Peyer's patch (tissue), 4 donors: ENCODE measurements around the gene MYO18B. TPM values are rescaled to one million over a fixed set of nuclear protein-coding genes. Genes with fewer than 3 reads are reported as not detected.

Source experiments
- DNase-seq, 3 donors: peaks; one replicate each; pipeline ENCODE4 v3.0.0-alpha.2; 2017 to 2019
- H3K27ac ChIP-seq, 4 donors: fragments of 200-600 bp; sonication (generic); one replicate each; pipeline ENCODE4 v1.5.1; 2016 to 2019
- H3K27me3 ChIP-seq, 2 donors: fragments of 200-600 bp; sonication (generic); one replicate each; pipeline ENCODE4 v1.5.1; 2019
- H3K36me3 ChIP-seq, 3 donors: fragments of 200-600 bp; sonication (generic); one replicate each; pipeline ENCODE4 v1.5.1; 2016 to 2019
- H3K4me1 ChIP-seq, 4 donors: fragments of 200-600 bp; sonication (generic); one replicate each; pipeline ENCODE4 v1.5.1; 2016 to 2019
- H3K4me3 ChIP-seq, 4 donors: fragments of 200-600 bp; sonication (generic); 1 replicate in 3 of 4; 2 replicates in 1 of 4; pipeline ENCODE4 v1.5.1; 2016 to 2019; ENCODE audit warnings: mild to moderate bottlenecking in 1 of 4
- H3K9me3 ChIP-seq, 4 donors: fragments of 200-600 bp; sonication (generic); one replicate each; pipeline ENCODE4 v1.5.1; 2016 to 2019; ENCODE audit warnings: mild to moderate bottlenecking in 1 of 4
- POLR2A ChIP-seq, 2 donors: fragments of 450-650 bp; IDR thresholded peaks; one replicate each; pipeline ENCODE4 v1.5.1; 2017; ENCODE audit warnings: antibody characterized with exemption in 2 of 2, mild to moderate bottlenecking in 2 of 2, moderate library complexity in 2 of 2
- total RNA-seq, 4 donors: library from RNA; depleted of rRNA; stranded (reverse); fragments of >200 nt; gene quantifications; one replicate each; pipeline ENCODE4 v1.1.0, GENCODE V29; 2016
- TF ChIP-seq, protein P1 (sequence below), 6 experiments: fragments of 450-650 bp in 4 of 6; fragments of 200-600 bp in 2 of 6; sonication (generic) in 1 of 6; IDR thresholded peaks; one replicate each; pipeline ENCODE4 v1.5.1; 2017 to 2019; ENCODE audit warnings: antibody characterized with exemption in 6 of 6, mild to moderate bottlenecking in 3 of 6, moderate library complexity in 1 of 6

Gene MYO18B
- total RNA-seq, 4 donors from 2014 or later = 0.28 to 0.83 TPM; not detected in 2

- Histone ChIP-seq H3K36me3 (no peaks in the 10 kb centered on the region), H3K27ac (no peak overlapping the region), H3K27me3 (no peaks in the 10 kb centered on the region), H3K4me1 (no peaks in the 10 kb centered on the region), H3K4me3 (no peak overlapping the region), H3K9me3 (no peaks in the 10 kb centered on the region)
- TF ChIP-seq POLR2A (IDR thresholded peaks at IDR 0.05) = no peak
- TF ChIP-seq, protein P1, sequence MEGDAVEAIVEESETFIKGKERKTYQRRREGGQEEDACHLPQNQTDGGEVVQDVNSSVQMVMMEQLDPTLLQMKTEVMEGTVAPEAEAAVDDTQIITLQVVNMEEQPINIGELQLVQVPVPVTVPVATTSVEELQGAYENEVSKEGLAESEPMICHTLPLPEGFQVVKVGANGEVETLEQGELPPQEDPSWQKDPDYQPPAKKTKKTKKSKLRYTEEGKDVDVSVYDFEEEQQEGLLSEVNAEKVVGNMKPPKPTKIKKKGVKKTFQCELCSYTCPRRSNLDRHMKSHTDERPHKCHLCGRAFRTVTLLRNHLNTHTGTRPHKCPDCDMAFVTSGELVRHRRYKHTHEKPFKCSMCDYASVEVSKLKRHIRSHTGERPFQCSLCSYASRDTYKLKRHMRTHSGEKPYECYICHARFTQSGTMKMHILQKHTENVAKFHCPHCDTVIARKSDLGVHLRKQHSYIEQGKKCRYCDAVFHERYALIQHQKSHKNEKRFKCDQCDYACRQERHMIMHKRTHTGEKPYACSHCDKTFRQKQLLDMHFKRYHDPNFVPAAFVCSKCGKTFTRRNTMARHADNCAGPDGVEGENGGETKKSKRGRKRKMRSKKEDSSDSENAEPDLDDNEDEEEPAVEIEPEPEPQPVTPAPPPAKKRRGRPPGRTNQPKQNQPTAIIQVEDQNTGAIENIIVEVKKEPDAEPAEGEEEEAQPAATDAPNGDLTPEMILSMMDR (IDR thresholded peaks at IDR 0.05) = no peak
- no peak for DNase-seq
These were observed 27.2 kb upstream of the MYO18B start for GRCh38 chr22:25714739-25715138.

DNA sequence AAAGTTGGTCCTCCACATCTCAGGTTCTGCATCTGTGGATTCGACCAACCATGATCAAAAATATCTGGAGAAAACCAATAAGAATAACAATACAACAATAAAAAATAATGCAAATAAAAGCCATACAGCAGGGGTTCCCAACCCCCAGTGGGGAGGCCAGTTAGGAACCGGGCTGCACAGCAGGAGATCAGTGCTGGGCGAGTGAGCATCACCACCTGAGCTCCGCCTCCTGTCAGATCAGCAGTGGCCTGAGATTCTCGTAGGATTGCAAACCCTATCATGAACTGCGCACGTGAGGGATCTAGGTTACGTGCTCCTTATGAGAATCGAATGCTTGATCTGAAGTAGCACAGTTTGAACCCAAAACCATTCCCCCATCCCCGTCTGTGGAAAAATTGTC, 25.4 kb upstream of the MYO18B start:
- Histone ChIP-seq H3K9me3 (no peaks in the 10 kb centered on the region), H3K4me1 (no peaks in the 10 kb centered on the region), H3K27ac (no peak overlapping the region), H3K36me3 (no peaks in the 10 kb centered on the region), H3K27me3 (no peaks in the 10 kb centered on the region), H3K4me3 (no peak overlapping the region)
- TF ChIP-seq, protein P1 (IDR thresholded peaks at IDR 0.05) = no peak
- no peak for TF ChIP-seq POLR2A (IDR thresholded peaks at IDR 0.05)
- DNase-seq = no peak

GRCh38 chr22:25718135-25718840, 23.7 kb upstream of the MYO18B start:
- Histone ChIP-seq H3K27me3 (no peaks in the 10 kb centered on the region), H3K27ac (no peak overlapping the region), H3K36me3 (no peaks in the 10 kb centered on the region), H3K9me3 (no peaks in the 10 kb centered on the region), H3K4me3 (no peak overlapping the region), H3K4me1 (no peaks in the 10 kb centered on the region)
- TF ChIP-seq, protein P1 (IDR thresholded peaks at IDR 0.05) = no peak
- TF ChIP-seq POLR2A (IDR thresholded peaks at IDR 0.05) = no peak
- DNase-seq = no peak

GRCh38 chr22:25722223-25722622, 19.8 kb upstream of the MYO18B start:
- no peaks in the 10 kb centered on the region for H3K9me3 ChIP-seq
- no peaks in the 10 kb centered on the region for H3K4me1 ChIP-seq
- H3K27ac ChIP-seq = no peak overlapping the region
- H3K36me3 ChIP-seq = no peaks in the 10 kb centered on the region
- H3K4me3 ChIP-seq = no peak overlapping the region
- H3K27me3 ChIP-seq = no peaks in the 10 kb centered on the region
- DNase-seq = no peak
- no peak for TF ChIP-seq POLR2A (IDR thresholded peaks at IDR 0.05)
- TF ChIP-seq, protein P1 (IDR thresholded peaks at IDR 0.05) = no peak

GRCh38 chr22:25722626-25723025, 19.4 kb upstream of the MYO18B start:
- H3K9me3 ChIP-seq = no peaks in the 10 kb centered on the region
- no peak overlapping the region for H3K27ac ChIP-seq
- H3K27me3 ChIP-seq = no peaks in the 10 kb centered on the region
- H3K4me3 ChIP-seq = no peak overlapping the region
- H3K4me1 ChIP-seq = no peaks in the 10 kb centered on the region
- H3K36me3 ChIP-seq = no peaks in the 10 kb centered on the region
- TF ChIP-seq, protein P1 (IDR thresholded peaks at IDR 0.05) = no peak
- TF ChIP-seq POLR2A (IDR thresholded peaks at IDR 0.05) = no peak
- no peak for DNase-seq
